OCI-LY7 (cell line): Measurements from ENCODE around the gene MSANTD1. TPM values are rescaled to one million over a fixed set of nuclear protein-coding genes. Genes with fewer than 3 reads are reported as not detected.
A peak's percentile ranks its signal among the peaks of the same experiment; 100 is the strongest.

Source experiments
- BruUV-seq: library from RNA; stranded (reverse); fragments of 400-500 nt; replicated peaks from 2 replicates; lab custom pipeline; 2021; lab: Mats Ljungman, UMichigan
- CTCF ChIA-PET: fragments of 300-600 bp; sonication (Branson Sonifier 250); formaldehyde crosslinking; loops from one replicate; lab custom pipeline; 2022; ENCODE audit warnings: antibody characterized with exemption; ENCODE audit not compliant: unreplicated experiment; lab: Charles Lee
- POLR2A ChIA-PET: fragments of 300-600 bp; sonication (Branson Sonifier 250); formaldehyde crosslinking; loops from one replicate; lab custom pipeline; 2022; ENCODE audit warnings: antibody characterized with exemption; lab: Charles Lee
- DNase-seq: peaks from one replicate; pipeline ENCODE4 v3.0.0-alpha.2; 2015; ENCODE audit warnings: low spot score
- H2AFZ ChIP-seq: fragments of 200-600 bp; sonication (generic), shearing (Covaris generic); 2 replicates; pipeline ENCODE4 v1.6.1; 2014; ENCODE audit warnings: mild to moderate bottlenecking, antibody characterized with exemption, low read length, moderate library complexity
- H3K27ac ChIP-seq: fragments of 200-600 bp; sonication (generic); 2 replicates; pipeline ENCODE4 v1.5.1; 2014; ENCODE audit warnings: mixed run types, low read depth, mild to moderate bottlenecking, moderate library complexity, low read length, inconsistent platforms; ENCODE audit not compliant: poor library complexity, severe bottlenecking
- H3K36me3 ChIP-seq: fragments of 200-600 bp; sonication (generic); 2 replicates; pipeline ENCODE4 v1.6.1; 2014; ENCODE audit warnings: mild to moderate bottlenecking, antibody characterized with exemption, low read length, moderate library complexity, mixed read lengths; ENCODE audit not compliant: insufficient read depth
- H3K4me1 ChIP-seq: fragments of 200-600 bp; sonication (generic); 2 replicates; pipeline ENCODE4 v1.5.1; 2014; ENCODE audit warnings: mild to moderate bottlenecking, low read length; ENCODE audit not compliant: insufficient read depth, poor library complexity, severe bottlenecking
- H3K4me2 ChIP-seq: fragments of 200-600 bp; sonication (generic); 2 replicates; pipeline ENCODE4 v1.6.1; 2014; ENCODE audit warnings: mild to moderate bottlenecking, low read length
- H3K4me3 ChIP-seq: fragments of 200-600 bp; sonication (generic); 2 replicates; pipeline ENCODE4 v1.5.1; 2014; ENCODE audit warnings: mild to moderate bottlenecking, low read depth, low read length; ENCODE audit not compliant: poor library complexity, severe bottlenecking
- H3K79me2 ChIP-seq: fragments of 200-600 bp; sonication (generic); 2 replicates; pipeline ENCODE4 v1.6.1; 2016; ENCODE audit warnings: low read depth, mild to moderate bottlenecking, low read length, moderate library complexity, mixed read lengths; ENCODE audit not compliant: insufficient read depth
- H3K9me2 ChIP-seq: fragments of 200-600 bp; sonication (generic); 2 replicates; pipeline ENCODE4 v1.6.1; 2016; ENCODE audit warnings: mild to moderate bottlenecking, low read length, mixed read lengths; ENCODE audit not compliant: insufficient read depth
- H3K9me3 ChIP-seq: fragments of 200-600 bp; sonication (generic); 2 replicates; pipeline ENCODE4 v1.6.1; 2014; ENCODE audit warnings: mild to moderate bottlenecking, mixed run types, low read length, mixed read lengths
- H4K20me1 ChIP-seq: fragments of 200-600 bp; sonication (generic); 2 replicates; pipeline ENCODE4 v1.6.1; 2014; ENCODE audit warnings: mild to moderate bottlenecking, antibody characterized with exemption, low read length, moderate library complexity, mixed read lengths; ENCODE audit not compliant: insufficient read depth
- CTCF ChIP-seq: fragments of 200-600 bp; sonication (generic); conservative IDR thresholded peaks from 2 replicates; pipeline ENCODE4 v1.5.1; 2014; ENCODE audit warnings: mild to moderate bottlenecking, antibody characterized with exemption, low read length, moderate library complexity, mixed read lengths
- EZH2phosphoT487 ChIP-seq: fragments of 200-600 bp; sonication (generic); IDR thresholded peaks from 2 replicates; pipeline ENCODE4 v1.6.1; 2018; ENCODE audit warnings: low read depth, borderline replicate concordance, mild to moderate bottlenecking, mixed run types, antibody characterized with exemption, low read length, moderate library complexity, mixed read lengths
- intact Hi-C: fragments of 100-400 bp; cut with micrococcal nuclease; formaldehyde crosslinking; loops from one replicate; pipeline ENCODE4 v1.10.0; 2022; ENCODE audit not compliant: unreplicated experiment
- total RNA-seq, 2 experiments: library from RNA; depleted of rRNA in 1 of 2; stranded (reverse); fragments of >200 nt in 1 of 2; shearing (Covaris generic) in 1 of 2; gene quantifications; 2 replicates each; pipeline ENCODE4 v1.2.3, GENCODE V29; 2014 to 2022

The MSANTD1 gene
- total RNA-seq, 2 experiments from 2014 or later, result 0.13 to 1.0 TPM

GRCh38 chr4:3286335-3287175 is 37.6 kb downstream of the MSANTD1 start:
- no peaks in the 10 kb centered on the region for H3K36me3 ChIP-seq
- no peak overlapping the region for H3K27ac ChIP-seq
- peak; percentile 74 for DNase-seq
- intact Hi-C loops, result no loop called here
- H3K4me1 ChIP-seq, result peaks cover 10% of the 10 kb centered on the region
- H2AFZ ChIP-seq, result no peak overlapping the region
- TF ChIP-seq CTCF (no peak), EZH2phosphoT487 (no peak)
- H3K79me2 ChIP-seq, result no peaks in the 10 kb centered on the region
- H4K20me1 ChIP-seq, result no peaks in the 10 kb centered on the region
- H3K9me3 ChIP-seq, result no peaks in the 10 kb centered on the region; the same call in 1 of the 2 replicates
- peak overlapping the region; percentile 52 for H3K4me2 ChIP-seq
- POLR2A ChIA-PET, result interaction anchor here (0.6 kb wide), 2 partner anchors 225 to 271 kb away, joined by 3 to 4 read pairs; no protein-coding TSS in a partner anchor
- no peak overlapping the region for H3K4me3 ChIP-seq
- no TSS peak for BruUV-seq
- CTCF ChIA-PET, result interaction anchor here (0.5 kb wide), 1 partner anchor 67 kb away, joined by 3 read pairs; no protein-coding TSS in a partner anchor
- H3K9me2 ChIP-seq, result no peaks in the 10 kb centered on the region

GRCh38 chr4:3287271-3287971 is 38.5 kb downstream of the MSANTD1 start:
- CTCF ChIA-PET, result no interaction called here
- Histone ChIP-seq H3K4me2 (no peak overlapping the region), H3K4me3 (no peak overlapping the region), H3K79me2 (no peaks in the 10 kb centered on the region), H3K9me3 (no peaks in the 10 kb centered on the region), H4K20me1 (no peaks in the 10 kb centered on the region), H3K36me3 (no peaks in the 10 kb centered on the region), H3K27ac (no peak overlapping the region), H3K4me1 (peaks cover 18% of the 10 kb centered on the region), H2AFZ (no peak overlapping the region), H3K9me2 (no peaks in the 10 kb centered on the region)
- intact Hi-C loops, result no loop called here
- POLR2A ChIA-PET, result interaction anchor here (0.6 kb wide), 1 partner anchor 226 kb away, joined by 4 read pairs; no protein-coding TSS in a partner anchor
- TF ChIP-seq CTCF (no peak), EZH2phosphoT487 (no peak)
- DNase-seq, result no peak
- no TSS peak for BruUV-seq
